ENCODE results near the gene RTRAF. TPM values are rescaled to one million over a fixed set of nuclear protein-coding genes. Genes with fewer than 3 reads are reported as not detected.

The RTRAF gene
- total and polyA plus RNA-seq, 2 experiments from 2014 or later: 150 to 729 TPM

DNA sequence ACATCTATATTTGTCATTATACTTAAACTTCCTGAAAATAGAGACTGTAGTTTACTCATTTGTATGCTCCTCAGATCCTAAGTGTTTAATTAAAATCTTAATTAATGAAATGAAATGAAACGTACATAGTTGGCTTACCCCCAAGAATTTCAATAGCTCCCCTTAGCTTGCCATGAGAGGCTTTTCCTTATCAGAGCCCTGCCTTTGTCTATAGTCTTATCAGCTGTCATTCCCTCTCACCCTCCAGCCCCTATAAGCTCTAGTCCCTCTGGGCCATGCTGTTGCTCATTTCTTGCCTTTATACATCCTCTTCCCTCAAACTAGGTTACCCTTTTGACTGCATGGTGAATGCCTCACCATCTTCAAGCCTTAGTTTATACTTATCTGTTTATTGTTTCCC lies 1.1 kb upstream of the RTRAF start (continued):
- no peak for TF ChIP-seq ZNF462 (CRISPR knock-in tag; IDR thresholded peaks at IDR 0.05)
- TF ChIP-seq, protein P1, sequence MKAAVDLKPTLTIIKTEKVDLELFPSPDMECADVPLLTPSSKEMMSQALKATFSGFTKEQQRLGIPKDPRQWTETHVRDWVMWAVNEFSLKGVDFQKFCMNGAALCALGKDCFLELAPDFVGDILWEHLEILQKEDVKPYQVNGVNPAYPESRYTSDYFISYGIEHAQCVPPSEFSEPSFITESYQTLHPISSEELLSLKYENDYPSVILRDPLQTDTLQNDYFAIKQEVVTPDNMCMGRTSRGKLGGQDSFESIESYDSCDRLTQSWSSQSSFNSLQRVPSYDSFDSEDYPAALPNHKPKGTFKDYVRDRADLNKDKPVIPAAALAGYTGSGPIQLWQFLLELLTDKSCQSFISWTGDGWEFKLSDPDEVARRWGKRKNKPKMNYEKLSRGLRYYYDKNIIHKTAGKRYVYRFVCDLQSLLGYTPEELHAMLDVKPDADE (IDR thresholded peaks at IDR 0.05): no peak
- TF ChIP-seq, protein P2, sequence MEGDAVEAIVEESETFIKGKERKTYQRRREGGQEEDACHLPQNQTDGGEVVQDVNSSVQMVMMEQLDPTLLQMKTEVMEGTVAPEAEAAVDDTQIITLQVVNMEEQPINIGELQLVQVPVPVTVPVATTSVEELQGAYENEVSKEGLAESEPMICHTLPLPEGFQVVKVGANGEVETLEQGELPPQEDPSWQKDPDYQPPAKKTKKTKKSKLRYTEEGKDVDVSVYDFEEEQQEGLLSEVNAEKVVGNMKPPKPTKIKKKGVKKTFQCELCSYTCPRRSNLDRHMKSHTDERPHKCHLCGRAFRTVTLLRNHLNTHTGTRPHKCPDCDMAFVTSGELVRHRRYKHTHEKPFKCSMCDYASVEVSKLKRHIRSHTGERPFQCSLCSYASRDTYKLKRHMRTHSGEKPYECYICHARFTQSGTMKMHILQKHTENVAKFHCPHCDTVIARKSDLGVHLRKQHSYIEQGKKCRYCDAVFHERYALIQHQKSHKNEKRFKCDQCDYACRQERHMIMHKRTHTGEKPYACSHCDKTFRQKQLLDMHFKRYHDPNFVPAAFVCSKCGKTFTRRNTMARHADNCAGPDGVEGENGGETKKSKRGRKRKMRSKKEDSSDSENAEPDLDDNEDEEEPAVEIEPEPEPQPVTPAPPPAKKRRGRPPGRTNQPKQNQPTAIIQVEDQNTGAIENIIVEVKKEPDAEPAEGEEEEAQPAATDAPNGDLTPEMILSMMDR (conservative IDR thresholded peaks at IDR 0.05; ENCODE audit: low read depth in 2 of 2): no peak
- TF ChIP-seq NANOG (IDR thresholded peaks at IDR 0.05; ENCODE audit: borderline replicate concordance): no peak
- TF ChIP-seq ZNF114 (CRISPR knock-in tag; IDR thresholded peaks at IDR 0.05): no peak
- no peak for TF ChIP-seq EZH2phosphoT487 (IDR thresholded peaks at IDR 0.05; ENCODE audit: unreplicated experiment)
- no peak for TF ChIP-seq EZH2 (IDR thresholded peaks at IDR 0.05; ENCODE audit: low read depth, unreplicated experiment)
- TF ChIP-seq STAT1 (IDR thresholded peaks at IDR 0.05; ENCODE audit: unreplicated experiment): no peak
